IMR-90 (cell line): ENCODE results near the gene PAFAH1B1. TPM values are rescaled to one million over a fixed set of nuclear protein-coding genes. Genes with fewer than 3 reads are reported as not detected.
"Not testable (repeated sequence)": the region's sequence is repeated elsewhere in the genome, so short reads cannot be mapped to it uniquely, and the experiment has no call there.

Experiments used
- ATAC-seq: fragments of 200-7000 bp; cut with Tn5 transposase; 2 replicates; pipeline ENCODE4 v1.9.1; 2020; ENCODE audit warnings: low read depth, mild to moderate bottlenecking, moderate library complexity
- BruUV-seq: library from RNA; stranded (reverse); fragments of 400-500 nt; replicated peaks from 2 replicates; lab custom pipeline; 2021; lab: Mats Ljungman, UMichigan
- CTCF ChIA-PET: fragments of 300-600 bp; formaldehyde crosslinking; extraction: SDS; loops from one replicate; lab custom pipeline; 2021; ENCODE audit warnings: antibody characterized with exemption; lab: Yijun Ruan, JAX
- POLR2A ChIA-PET: fragments of 300-600 bp; sonication (Branson Sonifier 250); formaldehyde crosslinking; loops from one replicate; lab custom pipeline; 2022; ENCODE audit warnings: antibody characterized with exemption; ENCODE audit not compliant: unreplicated experiment; lab: Charles Lee
- DNase-seq: peaks from one replicate; pipeline ENCODE4 v3.0.0; 2013
- H2AFZ ChIP-seq: replicated peaks from 2 replicates; pipeline ENCODE3; 2013; ENCODE audit warnings: low read length, mild to moderate bottlenecking; ENCODE audit not compliant: poor library complexity
- H2AK5ac ChIP-seq: 2 replicates; pipeline ENCODE4 v1.6.1; 2013; ENCODE audit warnings: low read depth, low read length, inconsistent platforms
- H2AK9ac ChIP-seq: replicated peaks from 2 replicates; pipeline ENCODE3; 2013; ENCODE audit warnings: mild to moderate bottlenecking, low read depth, low read length, moderate library complexity; ENCODE audit not compliant: poor library complexity
- H2BK120ac ChIP-seq: 2 replicates; pipeline ENCODE4 v1.6.1; 2013; ENCODE audit warnings: low read depth, low read length, inconsistent platforms
- H2BK15ac ChIP-seq: 3 replicates; pipeline ENCODE4 v1.6.1; 2013; ENCODE audit warnings: low read depth, low read length, inconsistent platforms
- H2BK20ac ChIP-seq: 2 replicates; pipeline ENCODE4 v1.6.1; 2013; ENCODE audit warnings: low read depth, mild to moderate bottlenecking, inconsistent platforms, low read length, moderate library complexity
- H2BK5ac ChIP-seq: 2 replicates; pipeline ENCODE4 v1.6.1; 2013; ENCODE audit warnings: mild to moderate bottlenecking, low read depth, low read length, inconsistent platforms; ENCODE audit not compliant: poor library complexity, severe bottlenecking
- H3K14ac ChIP-seq: replicated peaks from 2 replicates; pipeline ENCODE4 v1.6.1; 2013; ENCODE audit warnings: low read depth, low read length, inconsistent platforms
- H3K18ac ChIP-seq: 2 replicates; pipeline ENCODE4 v1.6.1; 2013; ENCODE audit warnings: low read depth, low read length, control low read depth
- H3K23ac ChIP-seq: 2 replicates; pipeline ENCODE4 v1.6.1; 2013; ENCODE audit warnings: low read depth, low read length, inconsistent platforms
- H3K27ac ChIP-seq: 2 replicates; pipeline ENCODE4 v1.5.1; 2013; ENCODE audit warnings: mild to moderate bottlenecking, control low read depth, low read length; ENCODE audit not compliant: insufficient read depth
- H3K27me3 ChIP-seq: 2 replicates; pipeline ENCODE4 v1.6.1; 2013; ENCODE audit warnings: low read length; ENCODE audit not compliant: control insufficient read depth, insufficient read depth
- H3K36me3 ChIP-seq: 2 replicates; pipeline ENCODE4 v1.6.1; 2013; ENCODE audit warnings: low read length, mixed read lengths; ENCODE audit not compliant: control insufficient read depth, insufficient read depth
- H3K4ac ChIP-seq: 2 replicates; pipeline ENCODE4 v1.6.1; 2013; ENCODE audit warnings: low read depth, low read length, inconsistent platforms
- H3K4me1 ChIP-seq: 2 replicates; pipeline ENCODE4 v1.6.1; 2013; ENCODE audit warnings: low read length, mixed read lengths; ENCODE audit not compliant: control insufficient read depth, insufficient read depth
- H3K4me2 ChIP-seq: 2 replicates; pipeline ENCODE4 v1.6.1; 2013; ENCODE audit warnings: low read depth, mild to moderate bottlenecking, control low read depth, low read length, moderate library complexity
- H3K4me3 ChIP-seq: 2 replicates; pipeline ENCODE4 v1.5.1; 2013; ENCODE audit warnings: low read depth, mild to moderate bottlenecking, control low read depth, low read length, moderate library complexity; ENCODE audit not compliant: insufficient read depth
- H3K56ac ChIP-seq: 2 replicates; pipeline ENCODE4 v1.6.1; 2013; ENCODE audit warnings: low read length, inconsistent platforms; ENCODE audit not compliant: insufficient read depth; ENCODE audit errors: extremely low read depth
- H3K79me1 ChIP-seq, 2 experiments: 2 replicates each; pipeline ENCODE4 v1.6.1; 2013; ENCODE audit warnings: low read length in 2 of 2, inconsistent platforms in 1 of 2, low read depth in 1 of 2
- H3K9ac ChIP-seq: 2 replicates; pipeline ENCODE4 v1.6.1; 2013; ENCODE audit warnings: low read depth, low read length, control low read depth
- H3K9me1 ChIP-seq: 2 replicates; pipeline ENCODE4 v1.6.1; 2013; ENCODE audit warnings: low read length, inconsistent platforms; ENCODE audit not compliant: insufficient read depth
- H3K9me3 ChIP-seq: 2 replicates; pipeline ENCODE4 v1.6.1; 2013; ENCODE audit warnings: low read length; ENCODE audit not compliant: control insufficient read depth, insufficient read depth
- H4K20me1 ChIP-seq: 2 replicates; pipeline ENCODE4 v1.6.1; 2013; ENCODE audit warnings: low read length, inconsistent platforms; ENCODE audit not compliant: insufficient read depth
- H4K5ac ChIP-seq: 2 replicates; pipeline ENCODE4 v1.6.1; 2013; ENCODE audit warnings: mild to moderate bottlenecking, low read depth, low read length, control low read depth
- H4K8ac ChIP-seq, 2 experiments: 2 replicates each; pipeline ENCODE4 v1.6.1; 2013; ENCODE audit warnings: low read depth in 2 of 2, low read length in 2 of 2, control low read depth in 1 of 2, inconsistent platforms in 1 of 2
- H4K91ac ChIP-seq: 2 replicates; pipeline ENCODE4 v1.6.1; 2013; ENCODE audit warnings: low read depth, low read length, inconsistent platforms; ENCODE audit not compliant: insufficient read depth
- WGBS, 2 experiments: methylation state at CpG; one replicate each; pipeline versions ENCODE4 v1.1.5 to v1.1.7; 2013; ENCODE audit warnings: missing lambda C conversion rate in 2 of 2; ENCODE audit not compliant: insufficient read length in 1 of 2; ENCODE audit errors: extremely low coverage in 2 of 2; 5-methylcytosine and 5-hydroxymethylcytosine counted together
- dilution Hi-C: fragments of 300-500 bp; cut with HindIII; formaldehyde crosslinking; loops from one replicate; pipeline ENCODE4 v1.14.3; 2018; ENCODE audit warnings: low sequenced_read_pairs; ENCODE audit not compliant: unreplicated experiment
- in situ Hi-C: fragments of 300-500 bp; cut with MboI; formaldehyde crosslinking; loops from 3 replicates; pipeline ENCODE4 v1.14.3; 2019; ENCODE audit warnings: low sequenced_read_pairs, inconsistent platforms, mixed read lengths
- intact Hi-C: fragments of 100-400 bp; cut with micrococcal nuclease; formaldehyde crosslinking; loops from 2 replicates; pipeline ENCODE4 v1.10.0; 2022
- polyA plus RNA-seq, 3 experiments: library from polyadenylated mRNA; depleted of rRNA; stranded (reverse); fragments of >200 nt; gene quantifications; 2 replicates each; pipeline ENCODE4 v1.2.3, GENCODE V29; 2012; ENCODE audit warnings: low replicate concordance in 1 of 3
- total RNA-seq: library from RNA; depleted of rRNA; stranded (reverse); fragments of >200 nt; gene quantifications from 2 replicates; pipeline ENCODE4 v1.2.3, GENCODE V29; 2012

PAFAH1B1 gene
- total and polyA plus RNA-seq, 2 of the 4 experiments (the other 2 are of a cell fraction), result 64.5 to 127 TPM

DNA sequence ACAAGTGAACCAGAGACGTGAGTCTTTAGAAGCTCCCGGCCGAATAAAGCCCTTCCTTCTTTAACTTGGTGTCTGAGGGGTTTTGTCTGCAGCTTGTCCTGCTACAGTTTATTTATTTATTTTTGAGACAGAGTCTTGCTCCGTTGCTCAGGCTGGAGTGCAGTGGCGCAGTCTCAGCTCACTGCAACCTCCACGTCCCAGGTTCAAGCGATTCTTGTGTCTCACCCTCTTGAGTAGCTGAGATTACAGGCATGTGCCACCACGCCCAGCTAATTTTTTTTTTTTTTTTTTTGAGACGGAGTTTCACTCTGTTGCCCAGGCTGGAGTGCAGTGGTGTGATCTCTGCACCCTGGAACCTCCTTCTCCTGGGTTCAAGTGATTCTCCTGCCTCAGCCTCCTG, 45.4 kb upstream of the PAFAH1B1 start:
- H3K9me1 ChIP-seq, intact Hi-C loops, ATAC-seq, H3K23ac ChIP-seq, H4K91ac ChIP-seq, H2BK20ac ChIP-seq, H2BK15ac ChIP-seq, H3K4me1 ChIP-seq, H3K9ac ChIP-seq, H2AK5ac ChIP-seq, H3K4me3 ChIP-seq, H4K5ac ChIP-seq, H3K27ac ChIP-seq, DNase-seq, H3K9me3 ChIP-seq, BruUV-seq, H3K27me3 ChIP-seq, H3K4ac ChIP-seq, H2BK120ac ChIP-seq, H3K79me1 ChIP-seq, H3K36me3 ChIP-seq, H3K4me2 ChIP-seq, dilution Hi-C loops, H2AK9ac ChIP-seq, H4K8ac ChIP-seq, H2BK5ac ChIP-seq, H3K18ac ChIP-seq, H3K56ac ChIP-seq, H2AFZ ChIP-seq, H4K20me1 ChIP-seq, in situ Hi-C loops, H3K14ac ChIP-seq: not testable (repeated sequence)
- ChIA-PET CTCF (interaction anchor here (0.7 kb wide), 1 partner anchor 10 kb away, joined by 3 read pairs; no protein-coding TSS in a partner anchor), POLR2A (interaction anchor here (0.6 kb wide), 1 partner anchor 20 kb away, joined by 4 read pairs; no protein-coding TSS in a partner anchor)
- WGBS, 2 experiments, result 50% methylated on average over 2 of the region's 9 CpGs; no CpG with 5 or more reads in 1 of the 2 experiments
